ENCODE measurements around the gene FMO2.

The FMO2 gene

GRCh38 chr1:171191992-171192391 is 6.9 kb downstream of the FMO2 start:
- H3K4me3 ChIP-seq (ENCODE audit: low read depth, low read length): no peak overlapping the region
- no peak for TF ChIP-seq CTCF (IDR thresholded peaks at IDR 0.05; ENCODE audit: low read depth, low read length)
- no peak for DNase-seq
- no peak overlapping the region for H3K27ac ChIP-seq
- no peaks in the 10 kb centered on the region for H3K27me3 ChIP-seq (ENCODE audit: insufficient read depth, low read depth, severe bottlenecking)
- no peaks in the 10 kb centered on the region for H3K9me3 ChIP-seq (ENCODE audit: severe bottlenecking)
- H3K36me3 ChIP-seq: no peaks in the 10 kb centered on the region

- no peaks in the 10 kb centered on the region for H3K36me3 ChIP-seq
- DNase-seq: no peak
- H3K27me3 ChIP-seq (ENCODE audit: insufficient read depth, low read depth, severe bottlenecking): no peaks in the 10 kb centered on the region
- no peak overlapping the region for H3K27ac ChIP-seq
- no peak for TF ChIP-seq CTCF (IDR thresholded peaks at IDR 0.05; ENCODE audit: low read depth, low read length)
- H3K9me3 ChIP-seq (ENCODE audit: severe bottlenecking): no peaks in the 10 kb centered on the region
- H3K4me3 ChIP-seq (ENCODE audit: low read depth, low read length): no peak overlapping the region
These were observed 10.7 kb downstream of the FMO2 start for GRCh38 chr1:171195767-171196166.

GRCh38 chr1:171196351-171196750 is 11.3 kb downstream of the FMO2 start:
- no peak for TF ChIP-seq CTCF (IDR thresholded peaks at IDR 0.05; ENCODE audit: low read depth, low read length)
- no peaks in the 10 kb centered on the region for H3K27me3 ChIP-seq (ENCODE audit: insufficient read depth, low read depth, severe bottlenecking)
- DNase-seq: no peak
- no peaks in the 10 kb centered on the region for H3K9me3 ChIP-seq (ENCODE audit: severe bottlenecking)
- no peaks in the 10 kb centered on the region for H3K36me3 ChIP-seq
- no peak overlapping the region for H3K4me3 ChIP-seq (ENCODE audit: low read depth, low read length)
- H3K27ac ChIP-seq: no peak overlapping the region

GRCh38 chr1:171198081-171198480 is 13.0 kb downstream of the FMO2 start:
- no peak for TF ChIP-seq CTCF (IDR thresholded peaks at IDR 0.05; ENCODE audit: low read depth, low read length)
- DNase-seq: no peak
- no peaks in the 10 kb centered on the region for H3K27me3 ChIP-seq (ENCODE audit: insufficient read depth, low read depth, severe bottlenecking)
- H3K9me3 ChIP-seq (ENCODE audit: severe bottlenecking): no peaks in the 10 kb centered on the region
- no peak overlapping the region for H3K27ac ChIP-seq
- no peaks in the 10 kb centered on the region for H3K36me3 ChIP-seq
- no peak overlapping the region for H3K4me3 ChIP-seq (ENCODE audit: low read depth, low read length)

- no peak for TF ChIP-seq CTCF (IDR thresholded peaks at IDR 0.05; ENCODE audit: low read depth, low read length)
- DNase-seq: no peak
- H3K9me3 ChIP-seq (ENCODE audit: severe bottlenecking): no peaks in the 10 kb centered on the region
These were observed 19.2 kb downstream of the FMO2 start for GRCh38 chr1:171204296-171204695.

GRCh38 chr1:171206204-171206977 is 21.3 kb downstream of the FMO2 start:
- H3K27me3 ChIP-seq (ENCODE audit: insufficient read depth, low read depth, severe bottlenecking): no peaks in the 10 kb centered on the region
- H3K27ac ChIP-seq: no peak overlapping the region
- H3K4me3 ChIP-seq (ENCODE audit: low read depth, low read length): no peak overlapping the region
- no peak for DNase-seq
- no peaks in the 10 kb centered on the region for H3K36me3 ChIP-seq
- no peaks in the 10 kb centered on the region for H3K9me3 ChIP-seq (ENCODE audit: severe bottlenecking)
- no peak for TF ChIP-seq CTCF (IDR thresholded peaks at IDR 0.05; ENCODE audit: low read depth, low read length)

More at GRCh38 chr1:171204296-171204695, 19.2 kb downstream of the FMO2 start:
- H3K27ac ChIP-seq: no peak overlapping the region
- H3K36me3 ChIP-seq: no peaks in the 10 kb centered on the region
- H3K27me3 ChIP-seq (ENCODE audit: insufficient read depth, low read depth, severe bottlenecking): no peaks in the 10 kb centered on the region
- no peak overlapping the region for H3K4me3 ChIP-seq (ENCODE audit: low read depth, low read length)
